HG02973 (cell line): ENCODE data around the gene COX7B.
"Not testable (repeated sequence)": the region's sequence is repeated elsewhere in the genome, so short reads cannot be mapped to it uniquely, and the experiment has no call there.

Source experiments
- ATAC-seq: cut with Tn5 transposase; IDR thresholded peaks from one replicate; pipeline ENCODE4 v1.9.1; 2021; ENCODE audit warnings: moderate library complexity; ENCODE audit not compliant: unreplicated experiment

The COX7B gene

GRCh38 chrX:77899081-77899828 is at the start of gene COX7B:
Gene COX7B, plus strand, starts transcription at chrX:77899468. Its CDS starts 86 bp downstream, at chrX:77899554.
- peak; percentile 61 for ATAC-seq

- ATAC-seq: no peak
These were observed 23.9 kb upstream of the COX7B start for GRCh38 chrX:77875372-77875771.

- not testable (repeated sequence) for ATAC-seq
These were observed 17.9 kb upstream of the COX7B start for GRCh38 chrX:77881418-77881817.

DNA sequence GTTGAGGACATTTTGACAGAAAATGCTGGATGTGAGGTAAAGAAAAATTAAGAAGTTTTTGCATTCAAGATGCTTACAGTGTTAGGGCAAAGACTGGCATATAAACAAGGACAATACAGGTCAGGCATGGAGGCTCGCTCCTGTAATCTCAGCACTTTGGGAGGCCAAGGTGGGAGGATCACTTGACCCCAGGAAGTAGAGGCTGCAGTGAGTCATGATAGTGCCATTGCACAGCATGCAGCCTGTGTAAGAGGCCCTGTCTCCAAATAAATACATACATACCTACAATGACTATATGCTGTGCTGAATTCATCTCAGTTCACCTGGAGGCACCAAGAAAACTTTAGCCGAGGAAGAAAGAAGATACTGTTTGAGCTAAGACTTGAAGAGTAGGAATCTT is 6.4 kb upstream of the COX7B start:
- ATAC-seq: no peak

DNA sequence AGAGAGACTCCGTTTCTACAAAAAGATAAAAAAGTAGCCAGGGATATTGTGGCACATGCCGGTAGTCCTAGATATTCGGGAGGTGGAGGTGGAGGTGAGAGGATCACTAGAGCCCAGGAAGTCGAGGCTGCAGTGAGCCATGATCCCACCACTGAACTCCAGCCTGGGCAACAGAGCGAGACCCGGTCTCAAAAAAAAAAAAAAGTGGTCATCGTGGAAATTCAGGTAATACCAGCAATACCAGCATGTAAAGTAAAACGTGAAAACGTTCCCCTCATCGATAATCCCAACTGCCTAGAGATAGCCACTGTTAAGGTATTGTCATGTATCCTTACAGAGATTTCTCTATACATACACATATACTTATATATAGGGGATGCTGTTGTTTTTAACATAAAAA is 5.6 kb upstream of the COX7B start:
- no peak for ATAC-seq

- ATAC-seq: peak; percentile 89
These were observed 4.1 kb upstream of the COX7B start, which contains the start of gene MAGT1 for GRCh38 chrX:77894921-77895886. Gene MAGT1, minus strand, starts transcription at chrX:77895435. Its CDS starts 25 bp downstream, at chrX:77895410.

- no peak for ATAC-seq
These were observed 1.4 kb downstream of the COX7B start for GRCh38 chrX:77900688-77901087.

- ATAC-seq: no peak
These were observed 2.2 kb downstream of the COX7B start for GRCh38 chrX:77901506-77901905.

- peak; percentile 94 for ATAC-seq
These were observed 11.0 kb downstream of the COX7B start, which contains the start of gene ATP7A for GRCh38 chrX:77910108-77910840. Gene ATP7A, plus strand, starts transcription at chrX:77910693. Its CDS starts 60,949 bp downstream, at chrX:77971642.

GRCh38 chrX:77917294-77917933 is 18.1 kb downstream of the COX7B start:
- ATAC-seq: no peak

GRCh38 chrX:77918568-77918967 is 19.3 kb downstream of the COX7B start:
- no peak for ATAC-seq

DNA sequence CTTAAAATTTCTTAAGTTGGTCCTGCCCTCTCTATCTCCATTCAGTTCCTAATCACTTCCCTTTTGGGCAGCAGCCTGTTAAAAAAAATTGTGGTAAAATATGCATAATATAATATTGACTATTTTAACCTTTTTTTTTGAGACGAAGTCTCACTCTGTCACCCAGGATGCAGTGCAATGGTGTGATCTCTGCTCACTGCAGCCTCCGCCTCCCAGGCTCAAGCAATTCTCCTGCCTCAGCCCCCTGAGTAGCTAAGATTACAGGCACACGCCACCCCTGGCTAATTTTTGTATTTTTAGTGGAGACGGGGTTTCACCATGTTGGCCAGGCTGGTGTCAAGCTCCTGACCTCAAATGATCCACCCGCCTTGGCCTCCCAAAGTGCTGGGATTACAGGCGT is 20.1 kb downstream of the COX7B start:
- not testable (repeated sequence) for ATAC-seq

- ATAC-seq: no peak
These were observed 23.5 kb downstream of the COX7B start for GRCh38 chrX:77922787-77923186.

DNA sequence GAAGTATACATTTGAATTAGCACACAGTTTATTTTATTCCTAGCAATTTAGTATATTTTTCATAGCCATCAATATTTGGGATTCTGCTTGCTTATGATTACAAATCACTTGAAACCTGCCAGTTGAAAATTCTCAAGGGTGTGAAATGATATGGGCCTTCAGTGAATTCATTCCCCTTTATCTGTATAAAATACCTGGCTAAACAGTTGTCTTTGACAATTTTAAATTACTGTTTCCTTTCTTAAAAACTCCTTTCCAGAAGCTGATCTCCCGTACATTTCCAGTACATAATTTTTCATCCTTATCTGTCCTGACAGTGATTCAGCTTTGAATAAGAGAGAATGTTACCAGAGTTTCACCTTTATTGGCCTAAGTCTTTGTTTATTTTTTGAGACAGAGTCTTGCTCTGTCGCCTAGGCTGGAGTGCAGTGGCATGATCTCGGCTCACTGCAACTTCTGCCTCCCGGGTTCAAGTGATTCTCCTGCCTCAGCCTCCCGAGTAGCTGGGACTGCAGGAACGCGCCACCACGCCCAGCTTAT is 25.1 kb downstream of the COX7B start:
- ATAC-seq: no peak

DNA sequence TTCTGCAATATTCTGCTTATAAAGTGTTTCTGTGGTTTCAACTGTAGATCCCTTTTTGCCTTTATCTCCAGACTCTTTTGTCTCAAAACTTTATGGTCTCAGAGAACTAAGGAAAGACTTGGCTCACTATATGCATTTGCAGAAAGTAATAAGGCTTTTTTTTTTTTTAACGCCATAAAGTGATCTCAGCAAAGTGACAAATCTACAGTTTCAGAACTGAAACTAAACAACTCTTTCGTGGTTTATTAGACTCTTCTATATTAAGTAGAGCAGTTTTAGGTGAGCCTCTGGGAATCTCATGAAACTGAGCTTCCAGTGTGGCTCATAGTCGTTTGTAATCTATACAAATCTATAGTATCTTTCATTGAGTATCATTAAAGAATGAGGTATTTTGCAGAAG is 26.5 kb downstream of the COX7B start:
- no peak for ATAC-seq

- no peak for ATAC-seq
These were observed 31.3 kb downstream of the COX7B start for GRCh38 chrX:77930581-77930980.

GRCh38 chrX:77935886-77936285 is 36.6 kb downstream of the COX7B start:
- ATAC-seq: no peak

DNA sequence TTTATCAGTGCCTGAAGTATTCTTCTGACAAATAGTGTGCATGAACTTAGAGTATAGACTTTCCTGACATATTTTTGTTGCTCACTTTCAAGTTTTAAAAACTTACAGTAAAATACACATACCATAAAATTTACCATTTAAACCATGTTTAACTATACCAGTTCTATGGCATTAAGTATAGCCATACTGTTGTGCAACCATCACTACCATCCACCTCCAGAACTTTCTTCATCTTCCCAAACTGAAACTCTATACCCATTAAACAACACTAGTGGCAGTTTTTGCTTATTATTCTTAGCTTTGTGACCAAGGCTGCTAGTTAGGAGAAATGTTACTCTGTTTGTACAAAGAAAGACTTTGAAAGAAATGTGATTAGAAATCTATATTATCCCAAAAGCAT is 37.0 kb downstream of the COX7B start:
- no peak for ATAC-seq

DNA sequence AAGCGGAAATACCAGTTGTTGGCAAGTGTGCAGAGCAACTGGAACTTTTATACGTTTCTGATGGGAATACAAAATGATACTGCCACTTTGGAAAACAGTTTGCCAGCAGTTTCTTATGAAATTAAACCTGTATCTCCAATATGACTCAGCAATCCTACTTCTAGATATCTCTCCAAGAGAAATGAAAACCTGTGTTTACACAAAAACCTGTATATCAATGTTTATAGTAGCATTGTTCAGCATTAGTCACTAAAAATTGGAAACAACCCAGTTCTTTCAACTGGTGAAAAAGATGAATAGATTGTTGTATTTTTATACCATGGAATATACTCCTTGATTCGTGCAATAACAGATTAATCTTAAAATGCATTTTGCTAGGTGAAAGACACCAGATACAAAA is 38.0 kb downstream of the COX7B start:
- ATAC-seq: no peak

DNA sequence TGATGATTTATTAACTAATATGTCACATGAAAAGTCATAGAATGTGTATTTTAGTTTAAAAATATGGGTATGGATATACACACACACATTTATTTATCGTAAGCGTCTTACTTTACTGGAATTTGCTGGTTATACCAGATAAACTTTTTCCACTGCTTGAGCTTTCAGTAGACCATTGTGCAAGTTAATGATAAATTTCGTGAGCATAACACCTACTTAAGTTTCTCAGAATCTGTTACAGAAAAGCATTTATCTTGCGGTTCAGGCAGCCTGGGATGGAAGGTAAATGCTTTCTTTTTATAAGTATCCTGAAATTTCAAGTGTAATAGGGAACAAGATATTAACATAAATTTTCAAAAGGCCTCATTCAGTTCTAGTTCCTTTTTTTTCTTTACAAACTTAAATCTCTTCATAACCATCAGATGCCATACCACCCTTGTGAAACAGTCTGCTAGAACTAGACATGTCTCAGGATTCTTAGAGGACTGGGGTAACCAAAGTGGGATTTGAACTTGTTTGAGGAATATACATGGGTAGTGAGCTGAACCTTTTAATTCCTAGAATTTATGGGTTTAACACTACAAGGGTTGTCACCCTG is 38.9 kb downstream of the COX7B start:
- ATAC-seq: no peak
